Activated CD4-positive, alpha-beta T cell treated with anti-CD3 and anti-CD28 coated beads for 4 hours (primary cell): ENCODE data around the gene CHST11.
"Not testable (repeated sequence)": the region's sequence is repeated elsewhere in the genome, so short reads cannot be mapped to it uniquely, and the experiment has no call there.

ENCODE experiments used
- DNase-seq, 2 donors: peaks; one replicate each; pipeline ENCODE4 v3.0.0-alpha.2; 2020

Gene CHST11

DNA sequence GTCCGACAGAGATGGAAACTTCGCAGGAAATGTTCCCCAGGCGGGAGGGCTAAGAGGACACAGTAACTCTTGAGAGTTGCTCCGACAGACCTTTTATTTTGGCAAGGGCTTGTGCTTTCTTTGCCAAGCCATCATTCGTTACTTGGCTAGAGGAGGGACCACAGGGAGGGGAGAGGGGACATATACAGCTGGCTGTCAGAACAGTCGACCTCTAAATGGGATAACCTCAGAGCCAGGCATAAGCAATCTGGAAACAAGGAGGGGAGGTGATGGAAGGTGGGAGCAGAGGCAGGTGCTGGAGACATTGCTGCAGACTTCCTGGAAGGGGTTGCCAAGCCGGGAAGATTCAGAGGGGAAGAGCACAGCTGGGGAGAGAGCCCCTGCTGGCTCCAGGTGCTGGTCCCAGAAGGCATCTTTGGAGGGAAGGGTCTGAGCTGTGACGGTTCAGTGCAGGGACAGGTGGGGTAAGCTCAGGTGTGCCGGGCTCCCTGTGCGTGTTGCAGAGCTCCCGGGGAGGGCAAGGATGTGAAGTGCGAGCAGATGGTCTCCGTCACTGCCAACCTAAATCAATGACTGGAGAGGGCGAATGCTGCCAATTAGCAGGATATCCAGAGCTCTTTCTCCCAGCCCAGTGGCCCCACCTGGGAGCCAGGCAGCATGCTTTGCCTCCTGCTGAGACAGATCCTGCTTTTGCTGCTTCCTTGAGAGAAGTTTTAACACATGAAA lies 50.1 kb downstream of the CHST11 start:
- no peak for DNase-seq

- DNase-seq: no peak
These were observed 50.9 kb downstream of the CHST11 start for GRCh38 chr12:104507672-104508071.

GRCh38 chr12:104508752-104509446 lies 52.2 kb downstream of the CHST11 start:
- DNase-seq: no peak

DNA sequence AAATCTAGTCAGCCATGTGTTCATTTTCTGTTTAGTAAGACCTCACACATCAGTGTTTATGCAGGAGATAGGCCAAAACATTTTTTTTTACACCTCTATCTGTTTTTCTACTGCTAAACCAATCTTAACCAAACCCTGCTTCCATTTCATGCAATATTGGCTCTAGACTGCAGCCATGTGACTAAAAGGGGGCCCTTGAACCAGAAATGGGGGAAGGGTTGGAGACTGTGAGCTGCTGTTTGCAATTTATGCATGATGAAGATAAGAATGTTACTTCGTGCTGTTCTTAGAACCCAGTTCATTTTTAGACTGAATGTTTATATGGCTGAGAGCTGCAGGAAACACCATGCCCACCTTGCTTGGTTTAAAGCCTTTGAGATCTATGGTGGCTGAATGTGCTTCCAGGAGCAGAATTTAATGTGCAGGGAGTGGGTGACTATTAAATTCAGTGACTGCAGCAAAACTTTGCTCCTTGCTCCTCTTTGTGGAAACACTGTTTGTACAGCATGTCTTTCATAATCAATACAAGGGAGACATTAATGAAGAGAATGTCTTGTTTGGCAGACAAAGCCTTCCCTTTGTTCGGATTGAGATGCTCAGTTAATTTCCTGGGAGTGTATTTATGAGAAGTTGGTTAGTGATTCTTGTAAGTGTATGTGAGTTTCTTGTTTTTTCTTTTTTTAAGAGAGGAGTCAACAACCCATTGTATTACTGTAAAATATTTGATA lies 53.6 kb downstream of the CHST11 start:
- DNase-seq: no peak

DNA sequence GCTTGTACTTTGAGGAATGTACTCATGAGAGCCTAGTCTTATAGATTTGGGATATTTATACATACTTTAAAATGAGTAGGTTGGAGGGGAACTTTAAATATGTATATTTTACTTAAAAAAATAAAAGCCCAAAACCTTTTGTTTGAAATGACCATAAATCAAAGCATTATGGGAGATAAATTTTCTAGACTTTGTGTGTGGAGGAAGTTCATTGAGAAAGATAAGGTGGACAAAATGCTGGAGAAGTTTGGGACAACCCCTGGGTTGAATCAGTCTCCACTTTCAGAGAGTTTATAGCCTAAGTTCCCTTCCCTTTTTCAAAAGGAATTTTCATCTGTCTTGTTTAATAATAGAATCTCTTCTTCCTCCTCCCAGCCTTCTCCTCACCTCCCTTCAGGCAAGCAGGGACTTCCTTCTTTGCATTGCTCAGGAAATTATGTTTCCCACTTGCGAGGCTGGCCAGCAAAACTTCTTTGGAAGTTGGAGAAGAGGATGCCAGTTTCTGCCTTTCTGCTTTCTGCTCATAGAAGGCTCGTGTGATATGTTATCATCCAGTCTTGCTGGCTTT lies 54.2 kb downstream of the CHST11 start:
- DNase-seq: no peak

- no peak for DNase-seq
These were observed 56.9 kb downstream of the CHST11 start for GRCh38 chr12:104513681-104514080.

DNA sequence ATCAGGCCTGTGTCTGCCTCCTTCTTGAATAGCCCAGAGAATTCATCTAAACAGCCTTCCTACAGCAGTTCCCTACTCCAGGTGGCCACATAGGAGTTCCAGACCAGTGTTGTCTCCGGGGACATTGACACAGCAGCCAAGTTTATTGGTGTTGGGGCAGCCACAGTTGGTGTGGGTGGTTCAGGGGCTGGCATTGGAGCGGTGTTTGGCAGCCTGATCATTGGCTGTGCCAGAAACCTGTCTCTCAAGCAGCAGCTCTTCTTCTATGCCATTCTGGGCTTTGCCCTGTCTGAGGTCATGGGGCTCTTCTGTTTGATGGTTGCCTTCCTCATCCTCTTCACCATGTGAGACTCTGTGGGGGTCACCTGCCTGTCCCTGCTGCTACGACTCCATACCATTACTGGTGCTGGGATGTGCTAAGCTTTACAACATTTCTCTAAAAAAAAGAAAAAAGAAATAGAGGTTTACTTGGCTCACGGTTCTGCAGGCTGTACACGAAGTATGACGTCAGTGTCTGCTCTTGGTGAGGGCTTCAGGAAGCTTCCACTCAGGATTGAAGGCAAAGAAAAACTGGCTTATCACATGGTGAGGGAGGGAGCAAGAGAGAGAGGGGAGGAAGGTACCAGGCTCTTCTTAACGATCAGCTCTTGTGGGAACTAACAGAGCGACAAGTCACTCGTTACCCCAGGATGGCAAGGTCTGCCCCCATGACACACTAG lies 57.5 kb downstream of the CHST11 start:
- no peak for DNase-seq

DNA sequence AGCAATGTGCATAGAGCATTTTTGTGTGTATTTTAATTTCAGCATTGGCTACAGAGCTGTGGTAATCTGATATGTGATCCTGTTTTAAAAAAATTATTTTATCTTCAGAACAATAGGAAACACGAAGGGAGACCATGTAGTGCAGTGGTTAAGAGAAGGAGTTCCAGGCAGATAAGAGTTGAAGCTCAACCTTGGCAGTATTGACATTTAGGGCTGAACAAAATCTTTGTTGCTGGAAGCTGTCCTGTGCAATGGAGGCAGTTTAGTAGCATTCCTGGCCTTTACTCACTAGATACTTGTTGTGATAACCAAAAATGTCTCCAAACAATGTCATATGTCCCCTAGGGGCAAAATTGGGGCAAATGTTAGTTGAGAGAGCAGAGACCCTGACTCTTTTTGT lies 59.2 kb downstream of the CHST11 start:
- DNase-seq: no peak

DNA sequence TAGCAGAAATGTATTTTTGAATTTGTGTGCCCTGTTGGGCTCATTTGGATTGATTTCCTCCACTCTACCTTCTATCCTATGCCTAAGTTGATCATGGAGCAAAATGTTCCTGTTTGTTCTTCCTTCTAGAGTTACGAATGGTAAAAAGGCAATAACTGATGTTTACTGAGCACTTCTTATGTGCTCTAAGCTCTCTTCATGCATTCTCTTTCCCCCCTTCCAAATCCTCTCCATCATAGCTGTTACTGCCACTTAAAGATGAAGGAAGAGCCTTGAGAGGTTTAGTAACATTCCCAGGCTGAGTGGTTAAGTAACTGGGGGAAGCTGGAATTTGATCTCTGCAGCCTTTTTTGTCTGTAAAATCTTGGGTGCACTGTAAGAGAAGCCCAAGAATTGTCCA lies 60.1 kb downstream of the CHST11 start:
- DNase-seq: no peak

GRCh38 chr12:104517880-104518279 lies 61.1 kb downstream of the CHST11 start:
- DNase-seq: no peak

DNA sequence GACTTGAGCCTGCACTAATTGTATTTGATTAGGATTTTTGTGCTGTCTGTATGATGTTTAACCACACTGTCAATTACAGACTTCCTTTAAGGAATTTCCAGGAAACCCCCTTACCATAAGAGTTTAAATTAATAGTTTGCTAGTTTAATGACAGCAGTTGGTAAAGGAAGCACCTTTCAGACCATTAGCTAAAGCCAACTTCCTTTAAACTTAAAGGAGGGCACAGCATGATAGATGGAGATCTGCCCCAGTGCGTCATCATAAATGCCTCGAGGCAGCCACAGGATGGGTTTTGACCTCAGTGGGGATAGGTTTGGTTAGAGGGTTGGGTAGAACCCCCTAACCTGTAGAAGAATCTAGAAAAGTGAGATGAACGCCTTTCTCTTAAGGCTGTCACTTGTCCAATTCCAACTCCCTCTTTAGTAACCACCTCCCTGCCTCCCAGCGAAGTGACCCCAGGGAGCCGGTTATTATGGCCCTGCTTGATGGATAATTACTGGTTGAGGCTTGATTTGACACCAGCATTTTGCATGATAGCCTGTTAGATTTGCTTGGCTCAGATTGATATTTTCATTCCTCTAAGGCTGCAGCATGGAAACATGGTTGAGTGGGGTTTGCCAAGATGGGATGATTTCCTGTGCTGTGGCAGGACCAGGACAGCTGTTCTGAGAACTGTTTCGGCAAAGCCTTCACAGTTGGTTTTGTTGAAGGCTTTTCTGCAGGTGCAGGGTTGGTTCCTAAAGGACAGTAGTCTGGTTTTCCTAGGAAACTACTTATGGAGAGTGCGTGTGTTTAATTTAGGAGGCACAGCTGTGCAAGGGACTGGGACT lies 62.7 kb downstream of the CHST11 start:
- DNase-seq: no peak

DNA sequence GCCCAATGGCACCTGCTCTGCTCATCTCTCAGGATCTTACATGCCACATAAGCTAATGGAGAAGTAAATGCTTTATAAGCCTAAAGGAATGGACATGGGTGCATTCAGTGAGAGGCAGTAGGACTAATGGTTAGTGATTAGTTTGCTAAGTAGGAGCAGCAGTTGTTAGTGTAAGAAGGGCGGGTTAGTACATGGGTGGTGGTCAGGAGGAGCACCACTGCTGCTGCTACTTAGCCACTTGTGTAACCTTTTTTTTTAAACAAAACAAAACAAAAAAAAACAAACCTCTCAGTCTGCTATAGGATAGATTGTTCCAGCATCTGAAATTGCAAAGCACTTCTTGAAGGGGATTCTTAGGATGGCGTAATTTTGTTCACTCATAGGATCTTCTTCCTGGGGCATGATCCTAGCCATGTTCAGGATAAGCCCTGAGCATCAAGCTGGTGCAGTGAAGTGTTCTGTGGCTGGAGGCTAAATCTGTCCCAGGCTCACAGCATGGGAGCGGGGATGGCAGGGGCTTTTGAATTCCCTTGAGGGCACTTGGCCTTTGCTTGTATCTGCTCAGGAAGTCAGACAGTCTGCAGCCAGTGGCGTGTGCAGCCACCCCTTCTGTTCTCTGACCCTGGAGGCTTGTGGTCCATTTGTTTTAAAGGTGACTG lies 63.6 kb downstream of the CHST11 start:
- DNase-seq: no peak

DNA sequence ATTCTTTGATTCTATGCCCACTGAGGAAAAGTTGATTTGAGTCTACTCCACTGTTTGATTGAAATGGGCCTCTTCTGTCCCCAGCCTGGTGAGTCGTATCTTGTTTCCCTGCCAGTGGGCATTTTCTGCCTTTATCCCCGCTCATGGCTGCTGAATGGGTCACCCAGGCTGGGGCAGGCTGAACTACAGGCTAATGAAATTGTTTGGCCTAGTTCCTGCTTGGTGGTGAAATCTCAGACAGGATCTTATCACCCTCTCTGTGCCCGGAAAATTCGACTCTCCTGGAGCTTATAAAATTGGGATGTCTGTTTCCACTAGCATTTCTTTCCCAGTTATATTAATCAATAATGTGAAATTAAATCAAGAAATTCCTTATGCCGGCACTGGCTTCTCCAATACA lies 65.0 kb downstream of the CHST11 start:
- DNase-seq: no peak

DNA sequence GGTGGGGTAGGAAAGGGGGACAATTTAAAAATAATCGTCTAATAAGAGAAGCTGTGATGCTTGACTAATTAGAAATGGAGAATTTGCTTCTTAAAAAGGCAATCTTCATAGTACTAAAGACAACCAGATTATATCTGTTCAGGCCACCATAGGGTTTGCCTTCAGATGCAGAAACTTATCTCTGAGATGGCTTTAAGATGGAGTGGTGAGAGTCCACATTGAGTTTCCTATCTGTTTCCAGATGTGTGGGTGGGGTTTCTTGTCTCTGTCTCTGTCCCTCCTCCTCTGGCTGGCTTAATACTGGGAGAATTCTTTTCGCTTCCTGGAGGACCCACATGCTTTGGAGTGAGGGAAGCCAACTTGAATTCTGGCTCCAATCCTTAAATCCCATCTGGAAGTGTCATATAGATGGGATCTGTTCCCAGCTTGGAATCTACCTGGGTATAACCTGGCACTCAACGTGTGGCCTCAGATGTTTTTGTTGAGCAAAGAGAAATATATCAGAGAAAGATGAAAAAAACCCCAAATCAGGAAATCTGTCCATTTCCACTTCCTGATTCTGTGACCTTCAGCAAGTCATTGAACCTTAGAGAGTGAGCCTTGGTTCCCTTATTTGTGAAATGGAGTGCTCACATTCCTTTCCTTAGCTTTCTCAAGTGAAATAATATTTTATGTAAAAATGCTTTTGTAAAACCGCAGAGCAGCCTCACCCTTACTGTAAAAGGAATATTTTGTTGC lies 66.4 kb downstream of the CHST11 start:
- DNase-seq: no peak

GRCh38 chr12:104524034-104524832 lies 67.5 kb downstream of the CHST11 start:
- DNase-seq: no peak

DNA sequence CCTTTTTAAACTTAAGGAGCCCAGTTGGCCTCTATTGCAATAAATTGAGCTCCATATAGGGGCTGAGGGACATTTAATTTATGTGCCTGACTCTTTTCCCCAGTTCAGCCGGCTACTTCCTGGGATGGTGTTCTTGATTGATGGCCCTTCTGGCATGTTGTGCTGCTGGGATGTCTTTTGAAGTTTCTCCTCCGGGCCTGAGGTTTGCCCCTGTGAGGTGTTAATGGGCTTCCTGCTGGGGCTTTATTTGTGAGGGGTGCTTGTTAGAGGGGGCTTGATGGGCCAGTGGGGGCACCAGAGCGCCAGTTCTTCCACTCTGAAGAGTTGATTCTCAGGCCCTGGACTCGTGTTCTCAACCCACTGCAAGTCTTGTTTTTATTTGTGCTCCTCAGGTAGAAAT lies 69.6 kb downstream of the CHST11 start:
- DNase-seq: no peak

- no peak for DNase-seq
These were observed 70.0 kb downstream of the CHST11 start for GRCh38 chr12:104526751-104527150.

DNA sequence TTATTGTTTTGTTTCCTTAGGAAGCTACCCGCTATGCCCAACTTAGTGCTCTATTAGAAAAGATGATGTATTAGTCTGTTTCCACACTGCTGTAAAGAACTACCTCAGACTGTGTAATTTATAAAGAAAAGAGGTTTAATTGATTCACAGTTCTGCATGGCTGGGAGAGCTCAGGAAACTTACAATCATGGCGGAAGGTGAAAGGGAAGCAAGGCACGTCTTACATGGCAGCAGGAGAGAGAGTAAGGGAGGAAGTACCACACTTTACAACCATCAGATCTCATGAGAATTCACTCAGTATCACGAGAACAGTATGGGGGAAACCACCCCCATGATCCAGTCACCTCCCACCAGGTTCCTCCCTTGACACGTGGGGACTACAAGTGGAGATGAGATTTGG lies 70.9 kb downstream of the CHST11 start:
- DNase-seq: not testable (repeated sequence)

DNA sequence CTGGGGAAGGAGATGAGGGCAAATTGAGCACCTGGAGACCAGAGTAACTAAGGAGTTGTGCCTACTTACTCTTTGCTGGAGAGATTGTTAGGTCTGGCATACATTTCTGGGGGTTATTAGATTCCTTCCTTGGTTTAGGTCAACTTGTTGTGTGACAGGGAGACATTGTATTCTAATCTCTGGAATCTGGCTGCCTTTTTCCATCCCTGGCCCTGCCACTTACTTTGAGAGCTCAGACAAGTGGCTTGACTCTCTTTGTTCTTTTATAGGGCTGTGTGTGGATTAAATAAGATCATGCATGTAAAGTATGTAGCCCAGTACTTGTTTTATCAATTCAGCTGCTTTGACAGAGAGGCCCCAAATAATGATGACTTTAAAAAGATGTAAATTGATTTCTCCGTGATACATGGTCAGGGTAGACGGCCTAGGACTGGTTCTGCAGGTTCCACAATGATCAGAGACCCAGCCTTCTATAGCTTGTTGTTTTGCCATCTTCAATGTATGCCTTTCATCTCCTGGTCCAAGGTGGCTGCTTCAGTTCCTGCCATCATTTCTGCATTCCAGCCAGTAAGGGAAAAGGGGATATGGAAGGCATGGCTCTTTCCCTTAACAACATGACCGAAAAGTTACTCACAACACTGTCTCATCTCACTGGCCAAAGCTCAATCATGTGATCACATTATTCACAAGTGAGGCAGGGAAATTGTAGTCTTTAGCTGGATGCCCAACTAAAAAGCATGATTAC lies 72.6 kb downstream of the CHST11 start:
- no peak for DNase-seq
